Skeletal muscle satellite cell (primary cell): ENCODE data around the gene TIMM22. TPM values are rescaled to one million over a fixed set of nuclear protein-coding genes. Genes with fewer than 3 reads are reported as not detected.
"Not testable (repeated sequence)": the region's sequence is repeated elsewhere in the genome, so short reads cannot be mapped to it uniquely, and the experiment has no call there.

Source experiments
- H3K27me3 ChIP-seq: 2 replicates; pipeline ENCODE4 v1.7.0; 2013; ENCODE audit warnings: low read length; ENCODE audit not compliant: control insufficient read depth, insufficient read depth
- H3K36me3 ChIP-seq: 2 replicates; pipeline ENCODE4 v1.7.0; 2013; ENCODE audit warnings: mild to moderate bottlenecking, control low read depth, low read length; ENCODE audit not compliant: insufficient read depth
- H3K4me1 ChIP-seq: 2 replicates; pipeline ENCODE4 v1.7.0; 2013; ENCODE audit warnings: low read length; ENCODE audit not compliant: control insufficient read depth, insufficient read depth
- H3K4me2 ChIP-seq: 2 replicates; pipeline ENCODE4 v1.7.0; 2013; ENCODE audit warnings: mild to moderate bottlenecking, low read length
- H3K4me3 ChIP-seq: 2 replicates; pipeline ENCODE4 v1.7.0; 2013; ENCODE audit warnings: low read length
- H3K9ac ChIP-seq: 2 replicates; pipeline ENCODE4 v1.7.0; 2013; ENCODE audit warnings: mild to moderate bottlenecking, low read depth, low read length, moderate library complexity
- H3K9me3 ChIP-seq: replicated peaks from 2 replicates; pipeline ENCODE4 v1.7.0; 2013; ENCODE audit warnings: mild to moderate bottlenecking, control low read depth, low read length
- total RNA-seq: library from RNA; depleted of rRNA; stranded (reverse); fragments of >200 nt; gene quantifications from 2 replicates; pipeline ENCODE4 v1.2.3, GENCODE V29; 2012; rRNA removed

Gene TIMM22
- total RNA-seq = 17.2 and 17.5 TPM in 2 replicates

GRCh38 chr17:996554-997344, at the start of gene TIMM22:
TIMM22 (plus strand) TSS chr17:997129; CDS start chr17:997143, 14 bp downstream.
- Histone ChIP-seq H3K9ac (peak within 1 kb of the TSS; percentile 98), H3K4me2 (peak within 1 kb of the TSS; percentile 93), H3K36me3 (peaks cover 19% of the 10 kb centered on the region), H3K4me3 (peak within 1 kb of the TSS; percentile 100), H3K4me1 (peaks cover 35% of the 10 kb centered on the region), H3K27me3 (no peaks in the 10 kb centered on the region), H3K9me3 (no peaks in the 10 kb centered on the region)

DNA sequence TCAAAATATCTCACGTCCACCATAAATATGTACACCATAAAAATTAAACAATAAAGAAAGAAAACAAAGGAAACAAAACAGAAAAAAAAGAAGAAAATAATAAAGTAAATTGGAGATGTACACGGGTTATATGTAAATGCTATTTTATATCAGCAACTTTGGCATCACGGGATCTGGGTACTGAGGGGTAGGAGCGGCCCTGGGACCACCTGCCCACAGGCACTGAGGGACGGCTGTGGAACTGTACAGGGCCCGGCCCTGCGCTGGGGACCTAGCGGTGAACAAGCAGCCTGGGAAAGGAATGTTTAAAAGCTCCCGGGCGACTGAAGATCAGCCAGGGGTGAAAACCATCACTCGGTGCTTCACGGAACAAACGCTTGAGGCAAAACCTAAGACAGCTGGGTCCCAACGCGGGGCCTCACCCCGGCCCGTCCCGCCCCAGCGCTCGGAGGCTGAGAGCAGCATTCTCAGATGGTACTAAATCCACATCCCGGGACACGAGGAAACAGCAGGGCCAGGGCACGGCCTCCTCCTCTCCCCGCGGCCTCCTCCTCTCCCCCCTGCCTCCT, 48.6 kb upstream of the TIMM22 start:
- Histone ChIP-seq H3K9ac (no peak overlapping the region), H3K4me1 (peaks cover 19% of the 10 kb centered on the region), H3K4me2 (no peak overlapping the region), H3K27me3 (peaks cover 2% of the 10 kb centered on the region), H3K9me3 (no peaks in the 10 kb centered on the region), H3K4me3 (no peak overlapping the region), H3K36me3 (no peaks in the 10 kb centered on the region)

GRCh38 chr17:949623-950303, 47.2 kb upstream of the TIMM22 start:
- H3K27me3 ChIP-seq = peaks cover 2% of the 10 kb centered on the region
- no peak overlapping the region for H3K9ac ChIP-seq
- no peaks in the 10 kb centered on the region for H3K9me3 ChIP-seq
- peaks cover 19% of the 10 kb centered on the region for H3K4me1 ChIP-seq
- H3K4me3 ChIP-seq = no peak overlapping the region
- no peak overlapping the region for H3K4me2 ChIP-seq
- no peaks in the 10 kb centered on the region for H3K36me3 ChIP-seq

DNA sequence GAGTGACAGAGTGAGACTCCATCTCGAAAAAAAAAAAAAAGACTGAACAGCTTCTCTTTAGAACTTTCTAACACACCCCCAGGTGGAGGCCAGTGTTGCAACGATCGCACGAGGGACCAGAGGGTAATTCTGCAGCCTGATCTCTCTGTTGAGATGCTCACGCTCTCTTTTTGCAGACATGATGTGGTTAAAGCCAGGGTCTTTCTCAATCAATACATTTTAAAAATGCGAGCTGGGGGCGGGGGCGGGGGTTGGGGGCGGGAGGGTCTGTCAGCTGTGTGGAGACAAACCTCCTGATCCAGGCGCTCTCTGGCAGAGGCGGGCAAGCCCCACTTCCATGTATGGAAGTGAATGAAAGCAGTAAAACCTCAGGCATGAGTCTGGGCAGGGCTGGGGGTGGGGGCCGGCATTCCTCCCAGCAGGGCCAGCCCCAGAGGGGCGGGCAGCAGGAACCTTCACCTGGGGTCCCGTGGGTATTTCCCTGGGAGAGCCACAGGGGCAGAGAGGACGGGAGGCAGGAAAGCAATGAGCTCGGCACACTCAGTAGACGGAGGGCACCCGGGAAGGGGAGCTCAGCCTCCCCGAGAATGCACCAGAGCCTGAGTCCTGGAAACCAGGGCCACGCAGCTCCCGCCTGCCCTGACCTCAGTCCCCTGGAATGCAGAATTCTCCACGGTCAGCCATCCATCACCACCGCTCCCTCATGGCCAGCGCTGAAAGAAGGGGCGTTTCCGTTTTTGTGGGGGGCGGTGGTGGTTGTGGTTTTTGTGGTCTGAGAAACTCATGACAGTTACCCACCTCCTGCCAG, 45.4 kb upstream of the TIMM22 start:
- H3K4me3 ChIP-seq = peak overlapping the region; percentile 58

DNA sequence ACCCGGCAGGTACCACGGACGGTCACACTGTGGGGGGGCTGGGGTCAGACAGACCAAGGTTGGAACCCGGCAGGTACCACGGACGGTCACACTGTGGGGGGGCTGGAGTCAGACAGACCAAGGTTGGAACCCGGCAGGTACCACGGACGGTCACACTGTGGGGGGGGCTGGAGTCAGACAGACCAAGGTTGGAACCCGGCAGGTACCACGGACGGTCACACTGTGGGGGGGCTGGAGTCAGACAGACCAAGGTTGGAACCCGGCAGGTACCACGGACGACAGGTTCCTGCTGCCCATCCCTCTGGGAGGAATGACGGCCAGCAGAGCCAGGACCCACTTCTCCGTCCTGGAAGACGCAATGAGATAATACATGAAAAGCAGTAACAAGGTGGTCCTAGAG, 44.3 kb upstream of the TIMM22 start:
- not testable (repeated sequence) for H3K9ac ChIP-seq, H3K9me3 ChIP-seq, H3K4me3 ChIP-seq, H3K36me3 ChIP-seq, H3K27me3 ChIP-seq, H3K4me2 ChIP-seq
- H3K4me1 ChIP-seq = peaks cover 19% of the 10 kb centered on the region

More for the DNA sequence above, 45.4 kb upstream of the TIMM22 start:
- H3K9me3 ChIP-seq = no peaks in the 10 kb centered on the region
- peaks cover 19% of the 10 kb centered on the region for H3K4me1 ChIP-seq
- H3K27me3 ChIP-seq = peaks cover 2% of the 10 kb centered on the region
- H3K4me2 ChIP-seq = peak overlapping the region; percentile 81
- peak overlapping the region; percentile 51 for H3K9ac ChIP-seq
- no peaks in the 10 kb centered on the region for H3K36me3 ChIP-seq

- Histone ChIP-seq H3K4me1 (peaks cover 19% of the 10 kb centered on the region), H3K27me3 (peaks cover 2% of the 10 kb centered on the region), H3K9ac (no peak overlapping the region), H3K4me2 (no peak overlapping the region), H3K4me3 (no peak overlapping the region), H3K36me3 (no peaks in the 10 kb centered on the region), H3K9me3 (no peaks in the 10 kb centered on the region)
Measured at GRCh38 chr17:953767-954166, 43.2 kb upstream of the TIMM22 start.

GRCh38 chr17:954431-955164, 42.3 kb upstream of the TIMM22 start:
- Histone ChIP-seq H3K4me3 (no peak overlapping the region), H3K4me2 (no peak overlapping the region), H3K9me3 (no peaks in the 10 kb centered on the region), H3K27me3 (peaks cover 2% of the 10 kb centered on the region), H3K9ac (no peak overlapping the region), H3K36me3 (no peaks in the 10 kb centered on the region), H3K4me1 (peaks cover 19% of the 10 kb centered on the region)

GRCh38 chr17:956905-957304, 40.0 kb upstream of the TIMM22 start:
- Histone ChIP-seq H3K9me3 (no peaks in the 10 kb centered on the region), H3K4me2 (no peak overlapping the region), H3K4me3 (no peak overlapping the region), H3K27me3 (no peaks in the 10 kb centered on the region), H3K9ac (no peak overlapping the region), H3K36me3 (no peaks in the 10 kb centered on the region), H3K4me1 (peaks cover 1% of the 10 kb centered on the region)

GRCh38 chr17:957856-958421, 39.0 kb upstream of the TIMM22 start:
- Histone ChIP-seq H3K9me3 (no peaks in the 10 kb centered on the region), H3K4me3 (no peak overlapping the region), H3K9ac (no peak overlapping the region), H3K4me1 (no peaks in the 10 kb centered on the region), H3K27me3 (peaks cover 3% of the 10 kb centered on the region), H3K4me2 (no peak overlapping the region), H3K36me3 (no peaks in the 10 kb centered on the region)

DNA sequence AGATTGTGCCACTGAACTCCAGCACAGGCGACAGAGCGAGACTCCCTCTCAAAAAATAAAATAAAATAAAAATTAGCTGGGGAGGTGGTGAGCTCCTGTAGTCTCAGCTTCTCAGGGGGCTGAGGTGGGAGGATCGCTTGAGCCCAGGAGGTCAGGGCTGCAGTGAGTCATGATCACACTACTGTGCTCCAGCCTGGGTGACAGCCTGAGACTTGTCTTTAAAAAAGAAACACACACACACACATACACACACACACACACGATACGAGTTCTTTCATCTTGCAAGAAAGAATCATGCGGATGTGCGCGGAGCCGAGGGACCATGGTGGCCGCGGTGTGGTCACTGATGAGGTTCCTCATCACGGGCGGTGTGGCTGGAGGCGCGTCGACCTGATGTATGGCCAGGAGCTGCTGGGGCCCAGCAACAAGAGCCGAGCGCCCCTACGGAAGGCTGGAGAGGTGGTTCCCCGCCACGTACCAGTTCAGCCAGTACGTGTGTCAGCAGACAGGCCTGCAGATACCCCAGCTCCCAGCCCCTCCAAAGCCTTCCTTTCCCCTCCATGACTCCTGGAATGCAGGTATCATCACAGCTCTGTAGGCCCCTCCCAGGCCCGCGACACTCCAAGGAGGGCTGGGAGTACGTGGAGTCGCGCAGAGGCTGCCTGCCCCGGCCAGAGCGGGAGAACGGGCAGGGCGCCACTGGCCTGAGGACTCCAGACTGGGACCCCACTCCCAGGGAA, 38.0 kb upstream of the TIMM22 start:
- Histone ChIP-seq H3K27me3 (peaks cover 3% of the 10 kb centered on the region), H3K4me2 (no peak overlapping the region), H3K9me3 (no peaks in the 10 kb centered on the region), H3K4me1 (no peaks in the 10 kb centered on the region), H3K4me3 (no peak overlapping the region), H3K9ac (no peak overlapping the region), H3K36me3 (no peaks in the 10 kb centered on the region)
